Measurements from ENCODE around the gene CHN2. TPM values are rescaled to one million over a fixed set of nuclear protein-coding genes. Genes with fewer than 3 reads are reported as not detected.

Gene CHN2
- total and polyA plus RNA-seq, 8 donors = 2.8 to 8.9 (median 4.3) TPM

- H3K9me3 ChIP-seq = no peaks in the 10 kb centered on the region
- ATAC-seq (no peak), DNase-seq (no peak)
- H3K27ac ChIP-seq = no peak overlapping the region
- H3K36me3 ChIP-seq = no peaks in the 10 kb centered on the region
- H3K4me1 ChIP-seq = peaks cover 0 to 7% of the 10 kb centered on the region in 2 donors
- TF ChIP-seq CTCF (IDR thresholded peaks at IDR 0.05) = no peak
- H3K4me3 ChIP-seq = no peak overlapping the region
- no peaks in the 10 kb centered on the region for H3K27me3 ChIP-seq
- intact Hi-C loops (cut with DNase I) = no loop called here
Measured at GRCh38 chr7:29243910-29244655, 49.5 kb downstream of the CHN2 start.

- TF ChIP-seq CTCF (IDR thresholded peaks at IDR 0.05) = no peak
- ATAC-seq (no peak), DNase-seq (no peak)
- H3K4me3 ChIP-seq = no peak overlapping the region
- H3K27ac ChIP-seq = no peak overlapping the region
- intact Hi-C loops (cut with DNase I) = no loop called here
- H3K9me3 ChIP-seq = no peaks in the 10 kb centered on the region
- H3K27me3 ChIP-seq = no peaks in the 10 kb centered on the region
- H3K4me1 ChIP-seq = peaks cover 0 to 11% of the 10 kb centered on the region in 2 donors
- no peaks in the 10 kb centered on the region for H3K36me3 ChIP-seq
Measured at GRCh38 chr7:29247224-29247962, 52.8 kb downstream of the CHN2 start.

DNA sequence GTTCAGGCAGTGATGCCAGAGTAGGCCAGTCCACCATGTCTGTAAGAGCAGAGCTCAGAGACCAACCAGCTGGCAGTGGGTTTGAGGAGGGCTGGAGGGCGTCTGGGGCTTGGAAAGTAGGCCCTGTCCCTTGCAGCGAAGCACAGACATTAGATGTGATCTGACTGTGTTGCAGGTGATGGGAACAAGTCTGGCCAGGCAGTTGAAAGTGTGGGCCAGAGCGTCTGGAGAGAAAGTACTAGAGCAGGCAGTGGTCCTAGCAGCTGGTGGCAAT, 53.3 kb downstream of the CHN2 start:
- TF ChIP-seq CTCF (IDR thresholded peaks at IDR 0.05) = no peak
- no peaks in the 10 kb centered on the region for H3K9me3 ChIP-seq
- no peak overlapping the region for H3K4me3 ChIP-seq
- H3K4me1 ChIP-seq = peaks cover 0 to 11% of the 10 kb centered on the region in 2 donors
- no peaks in the 10 kb centered on the region for H3K36me3 ChIP-seq
- H3K27ac ChIP-seq = no peak overlapping the region
- DNase-seq (no peak), ATAC-seq (no peak)
- intact Hi-C loops (cut with DNase I) = no loop called here
- no peaks in the 10 kb centered on the region for H3K27me3 ChIP-seq

DNA sequence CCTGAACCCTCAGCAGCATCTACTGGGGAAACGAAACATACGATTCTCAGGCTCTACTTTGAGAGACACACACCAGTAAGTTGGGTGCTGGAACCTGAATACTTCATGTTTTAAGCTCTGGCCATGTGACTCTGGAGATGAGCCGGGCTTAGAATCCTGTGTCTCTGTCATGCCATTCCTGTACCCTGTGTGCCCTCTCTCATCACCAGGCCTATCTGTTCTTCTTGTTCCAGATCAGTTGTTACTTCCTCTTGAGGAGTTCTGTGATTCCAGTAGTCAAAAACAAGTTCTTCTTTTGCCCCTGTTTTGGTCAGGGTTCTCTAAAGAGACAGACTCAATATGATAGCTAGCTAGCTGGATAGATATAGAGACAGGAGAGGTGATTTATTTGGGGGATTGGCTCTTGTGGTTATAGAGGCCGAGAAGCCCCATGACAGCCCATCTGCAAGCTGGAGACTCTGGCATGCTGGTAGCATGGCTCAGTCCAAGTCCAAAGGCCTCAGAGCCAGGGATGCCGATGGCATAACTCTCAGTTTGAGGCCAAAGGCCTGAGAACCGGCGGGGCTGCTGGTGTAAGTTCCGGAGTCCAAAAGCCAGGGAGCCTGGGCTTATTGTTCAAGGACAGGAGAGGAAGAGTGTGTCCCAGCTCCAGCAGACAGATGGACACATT, 54.3 kb downstream of the CHN2 start:
- DNase-seq (no peak), ATAC-seq (peak; percentile 35)
- H3K27ac ChIP-seq = no peak overlapping the region
- H3K4me1 ChIP-seq = peaks cover 0 to 11% of the 10 kb centered on the region in 2 donors
- no peaks in the 10 kb centered on the region for H3K9me3 ChIP-seq
- no peak for TF ChIP-seq CTCF (IDR thresholded peaks at IDR 0.05)
- intact Hi-C loops (cut with DNase I) = no loop called here
- H3K4me3 ChIP-seq = no peak overlapping the region
- H3K27me3 ChIP-seq = no peaks in the 10 kb centered on the region
- H3K36me3 ChIP-seq = no peaks in the 10 kb centered on the region

- intact Hi-C loops (cut with DNase I) = no loop called here
- no peaks in the 10 kb centered on the region for H3K27me3 ChIP-seq
- no peaks in the 10 kb centered on the region for H3K9me3 ChIP-seq
- ATAC-seq (no peak), DNase-seq (no peak)
- no peak for TF ChIP-seq CTCF (IDR thresholded peaks at IDR 0.05)
- H3K4me1 ChIP-seq = peaks cover 0 to 11% of the 10 kb centered on the region in 2 donors
- H3K4me3 ChIP-seq = no peak overlapping the region
- no peaks in the 10 kb centered on the region for H3K36me3 ChIP-seq
- no peak overlapping the region for H3K27ac ChIP-seq
Measured at GRCh38 chr7:29249383-29249750, 54.8 kb downstream of the CHN2 start.
